ENCODE data around the gene CDH23. TPM values are rescaled to one million over a fixed set of nuclear protein-coding genes. Genes with fewer than 3 reads are reported as not detected.

CDH23 gene
- total and polyA plus RNA-seq, 9 of the 15 experiments (the other 6 are each of a cell fraction or from before 2014, with no cell fraction given): 0.18 to 1.2 (median 0.47) TPM

- no peak for TF ChIP-seq CLOCK (CRISPR knock-in tag; IDR thresholded peaks at IDR 0.05; ENCODE audit: borderline replicate concordance)
- 0 out of 4 replicates have a peak, but pooled peaks of 1 of the 2 experiments have one; percentile 21 for TF ChIP-seq RCOR1 (IDR thresholded peaks at IDR 0.05; ENCODE audit: borderline replicate concordance in 1 of 2, low read depth in 2 of 2, low read length in 2 of 2)
- no peak for TF ChIP-seq NBN (IDR thresholded peaks at IDR 0.05; ENCODE audit: low read depth)
These were observed 364.9 kb downstream of the CDH23 start (continued) for GRCh38 chr10:71761541-71762113.

- DNase-seq (ENCODE audit: extremely low read depth in 1 of 4, low spot score in 3 of 4): no peak
- H3K4me1 ChIP-seq (replicated peaks in 1 of 2; ENCODE audit: control insufficient read depth in 2 of 2, insufficient read depth in 2 of 2, low read length in 2 of 2): peaks cover 14 to 33% of the 10 kb centered on the region in 2 experiments; a peak in 4 of 5 replicates
- no peak overlapping the region for H3K4me3 ChIP-seq
- no peaks in the 10 kb centered on the region for H3K36me3 ChIP-seq (ENCODE audit: control insufficient read depth, insufficient read depth, low read length)
- no peak for FAIRE-seq
- in situ Hi-C loops (cut with MboI) (no loop called here), intact Hi-C loops (cut with micrococcal nuclease) (no loop called here)
- H3K9ac ChIP-seq (ENCODE audit: insufficient read depth in 1 of 2, low read depth in 2 of 2, low read length in 2 of 2): no peak overlapping the region
- ChIA-PET POLR2A (interaction anchor here (0.5 to 1.5 kb wide), 5 partner anchors 8 to 353 kb away, joined by 3 to 5 read pairs (median 4); no protein-coding TSS in a partner anchor), CTCF (ENCODE audit: low intra/inter-chr PET ratio) (interaction anchor here (0.7 kb wide), 1 partner anchor 50 kb away, joined by 5 read pairs; no protein-coding TSS in a partner anchor)
- no peak overlapping the region for H2AFZ ChIP-seq (ENCODE audit: low read depth, low read length)
- no peaks in the 10 kb centered on the region for H3K79me2 ChIP-seq (ENCODE audit: control insufficient read depth, insufficient read depth, low read length)
- no peak for ATAC-seq
- BruUV-seq (replicated peaks): no TSS peak
- no peaks in the 10 kb centered on the region for H3K9me3 ChIP-seq (replicated peaks; ENCODE audit: control insufficient read depth, insufficient read depth, low read depth, low read length)
- 40% methylated on average over 5 of the region's 5 CpGs for WGBS (ENCODE audit: insufficient coverage, low coverage, missing lambda C conversion rate)
- TF ChIP-seq YY1 (IDR thresholded peaks at IDR 0.05; ENCODE audit: borderline replicate concordance in 1 of 3, control insufficient read depth in 1 of 3, extremely low read depth in 1 of 3, insufficient read depth in 3 of 3, insufficient read length in 1 of 3, insufficient replicate concordance in 2 of 3, low read depth in 1 of 3, low read length in 2 of 3) (no peak), PHTF2 (CRISPR knock-in tag; IDR thresholded peaks at IDR 0.05) (no peak), ZNF134 (CRISPR knock-in tag; conservative IDR thresholded peaks at IDR 0.05) (no peak), GABPB1 (CRISPR knock-in tag; IDR thresholded peaks at IDR 0.05) (no peak), CBFB (CRISPR knock-in tag; IDR thresholded peaks at IDR 0.05) (no peak), ILK (tag; IDR thresholded peaks at IDR 0.05; ENCODE audit: borderline replicate concordance, low read depth) (no peak), GMEB1 (CRISPR knock-in tag; IDR thresholded peaks at IDR 0.05) (no peak)
- H3K27ac ChIP-seq (ENCODE audit: extremely low read depth, low read depth, low read length): no peak overlapping the region
- no peaks in the 10 kb centered on the region; the same call in none of the 2 replicates for H4K20me1 ChIP-seq (replicated peaks; ENCODE audit: control insufficient read depth, insufficient read depth, low read length)
- H3K4me2 ChIP-seq (ENCODE audit: insufficient read depth, low read length): no peak overlapping the region
- H3K27me3 ChIP-seq (ENCODE audit: control insufficient read depth in 2 of 2, insufficient read depth in 2 of 2, low read length in 2 of 2): peaks cover 0 to 13% of the 10 kb centered on the region in 2 experiments; a peak in 2 of 5 replicates
- H3K9me1 ChIP-seq (ENCODE audit: control insufficient read depth, insufficient read depth, low read length): no peaks in the 10 kb centered on the region
These were observed 365.6 kb downstream of the CDH23 start for GRCh38 chr10:71762324-71762723.
